H9 (cell line): ENCODE data around the gene TPP2. TPM values are rescaled to one million over a fixed set of nuclear protein-coding genes. Genes with fewer than 3 reads are reported as not detected.

Experiments
- DNase-seq: peaks from one replicate; pipeline ENCODE4 v3.0.0-alpha.2; 2017
- H2AFZ ChIP-seq: one replicate; pipeline ENCODE4 v1.6.1; 2013; ENCODE audit warnings: mild to moderate bottlenecking, low read length, control low read depth, moderate library complexity
- H2AK5ac ChIP-seq: 2 replicates; pipeline ENCODE4 v1.6.1; 2013; ENCODE audit warnings: low read length, control low read depth, mixed read lengths; ENCODE audit not compliant: insufficient read length
- H2BK120ac ChIP-seq: one replicate; pipeline ENCODE4 v1.6.1; 2013; ENCODE audit warnings: low read depth, mild to moderate bottlenecking, low read length, control low read depth, inconsistent platforms; ENCODE audit not compliant: poor library complexity, severe bottlenecking
- H2BK12ac ChIP-seq: 2 replicates; pipeline ENCODE4 v1.6.1; 2013; ENCODE audit warnings: low read length, control low read depth, mixed read lengths, low read depth; ENCODE audit not compliant: insufficient read length
- H2BK15ac ChIP-seq: 2 replicates; pipeline ENCODE4 v1.6.1; 2013; ENCODE audit warnings: low read depth, low read length, control low read depth
- H2BK20ac ChIP-seq: one replicate; pipeline ENCODE4 v1.6.1; 2013; ENCODE audit warnings: low read depth, mild to moderate bottlenecking, low read length, control low read depth, inconsistent platforms; ENCODE audit not compliant: poor library complexity, severe bottlenecking
- H2BK5ac ChIP-seq: 2 replicates; pipeline ENCODE4 v1.6.1; 2013; ENCODE audit warnings: low read length, control low read depth, mixed read lengths; ENCODE audit not compliant: insufficient read length
- H3K14ac ChIP-seq: 2 replicates; pipeline ENCODE4 v1.6.1; 2013; ENCODE audit warnings: low read length, control low read depth; ENCODE audit not compliant: insufficient read depth
- H3K18ac ChIP-seq: 2 replicates; pipeline ENCODE4 v1.6.1; 2013; ENCODE audit warnings: low read depth, mild to moderate bottlenecking, mixed read lengths, low read length, control low read depth; ENCODE audit not compliant: insufficient read length
- H3K23ac ChIP-seq: 2 replicates; pipeline ENCODE4 v1.6.1; 2013; ENCODE audit warnings: low read length, control low read depth, mixed read lengths, low read depth; ENCODE audit not compliant: insufficient read length
- H3K23me2 ChIP-seq: 2 replicates; pipeline ENCODE4 v1.6.1; 2013; ENCODE audit warnings: low read depth, mild to moderate bottlenecking, mixed read lengths, low read length, control low read depth; ENCODE audit not compliant: insufficient read length, poor library complexity, severe bottlenecking
- H3K27ac ChIP-seq: 2 replicates; pipeline ENCODE4 v1.5.1; 2013; ENCODE audit warnings: low read length, control low read depth, mixed read lengths, low read depth; ENCODE audit not compliant: insufficient read length
- H3K27me3 ChIP-seq: 2 replicates; pipeline ENCODE4 v1.6.1; 2013; ENCODE audit warnings: low read length, control low read depth, inconsistent platforms; ENCODE audit not compliant: insufficient read depth
- H3K4ac ChIP-seq: 2 replicates; pipeline ENCODE4 v1.6.1; 2013; ENCODE audit warnings: low read depth, mild to moderate bottlenecking, control low read depth, inconsistent platforms, low read length, moderate library complexity
- H3K4me1 ChIP-seq: 2 replicates; pipeline ENCODE4 v1.6.1; 2013; ENCODE audit warnings: low read length, control low read depth, inconsistent platforms; ENCODE audit not compliant: insufficient read depth
- H3K4me2 ChIP-seq: 2 replicates; pipeline ENCODE4 v1.6.1; 2013; ENCODE audit warnings: low read length, control low read depth, mixed read lengths; ENCODE audit not compliant: insufficient read length, insufficient read depth
- H3K56ac ChIP-seq: 2 replicates; pipeline ENCODE4 v1.6.1; 2013; ENCODE audit warnings: low read depth, mild to moderate bottlenecking, mixed read lengths, low read length, control low read depth; ENCODE audit not compliant: insufficient read length
- H3K79me1 ChIP-seq: 2 replicates; pipeline ENCODE4 v1.6.1; 2013; ENCODE audit warnings: low read depth, mild to moderate bottlenecking, moderate library complexity, low read length, control low read depth, inconsistent platforms; ENCODE audit not compliant: insufficient read depth, poor library complexity, severe bottlenecking
- H3K79me2 ChIP-seq: 2 replicates; pipeline ENCODE4 v1.6.1; 2013; ENCODE audit warnings: low read length, control low read depth, inconsistent platforms; ENCODE audit not compliant: insufficient read depth
- H3K9ac ChIP-seq: 2 replicates; pipeline ENCODE4 v1.6.1; 2013; ENCODE audit warnings: low read length, control low read depth, mixed read lengths; ENCODE audit not compliant: insufficient read length; ENCODE audit errors: extremely low read depth
- H3K9me3 ChIP-seq: one replicate; pipeline ENCODE4 v1.6.1; 2013; ENCODE audit warnings: low read depth, low read length, inconsistent platforms; ENCODE audit not compliant: control insufficient read depth
- H3T11ph ChIP-seq: one replicate; pipeline ENCODE4 v1.6.1; 2013; ENCODE audit warnings: mild to moderate bottlenecking, low read length, control low read depth, inconsistent platforms
- H4K20me1 ChIP-seq: one replicate; pipeline ENCODE4 v1.6.1; 2013; ENCODE audit not compliant: control insufficient read depth, insufficient read length, insufficient read depth
- H4K5ac ChIP-seq: 2 replicates; pipeline ENCODE4 v1.6.1; 2013; ENCODE audit warnings: low read depth, mild to moderate bottlenecking, mixed read lengths, low read length, control low read depth; ENCODE audit not compliant: insufficient read length
- H4K8ac ChIP-seq: replicated peaks from 2 replicates; pipeline ENCODE4 v1.6.1; 2013; ENCODE audit warnings: low read length, control low read depth, mixed read lengths, low read depth; ENCODE audit not compliant: insufficient read length
- H4K91ac ChIP-seq: 2 replicates; pipeline ENCODE4 v1.6.1; 2013; ENCODE audit warnings: low read depth, mild to moderate bottlenecking, moderate library complexity, mixed read lengths, low read length, control low read depth; ENCODE audit not compliant: insufficient read length
- H3K27ac Mint-ChIP-seq, 3 experiments: 2 replicates in 2 of 3; 3 replicates in 1 of 3; pipeline ENCODE4 v1.8.0; 2020 to 2021; ENCODE audit warnings: mixed read lengths in 3 of 3, mild to moderate bottlenecking in 1 of 3, moderate library complexity in 1 of 3
- H3K27me3 Mint-ChIP-seq: 2 replicates; pipeline ENCODE4 v1.8.0; 2021; ENCODE audit warnings: low read depth, mild to moderate bottlenecking, moderate library complexity, mixed read lengths
- H3K36me3 Mint-ChIP-seq, 3 experiments: 2 replicates in 2 of 3; 3 replicates in 1 of 3; pipeline ENCODE4 v1.8.0; 2020 to 2021; ENCODE audit warnings: low read depth in 3 of 3, mixed read lengths in 3 of 3; ENCODE audit not compliant: insufficient read depth in 1 of 3
- H3K4me1 Mint-ChIP-seq, 2 experiments: 2 replicates each; pipeline ENCODE4 v1.8.0; 2020; ENCODE audit warnings: mixed read lengths in 2 of 2
- H3K4me3 Mint-ChIP-seq, 2 experiments: 2 replicates in 1 of 2; 3 replicates in 1 of 2; pipeline ENCODE4 v1.8.0; 2020 to 2021; ENCODE audit warnings: mild to moderate bottlenecking in 2 of 2, mixed read lengths in 2 of 2, moderate library complexity in 1 of 2
- H3K9me3 Mint-ChIP-seq, 2 experiments: 2 replicates in 1 of 2; 3 replicates in 1 of 2; pipeline ENCODE4 v1.8.0; 2020; ENCODE audit warnings: mild to moderate bottlenecking in 2 of 2, mixed read lengths in 2 of 2, moderate library complexity in 1 of 2
- WGBS: extraction: QIAGEN DNeasy Blood & Tissue Kit; methylation state at CpG from one replicate; pipeline ENCODE4 v1.1.7; 2013; ENCODE audit warnings: missing lambda C conversion rate, low lambda C conversion rate, mixed read lengths; ENCODE audit not compliant: insufficient read length; ENCODE audit errors: extremely low coverage; 5-methylcytosine and 5-hydroxymethylcytosine counted together
- total RNA-seq: library from RNA; stranded (reverse); gene quantifications from 2 replicates; pipeline ENCODE4 v1.2.1, GENCODE V29; 2021
- TF ChIP-seq, protein P1 (sequence below): fragments of 200-600 bp; sonication (generic); conservative IDR thresholded peaks from 3 replicates; pipeline ENCODE4 v1.8.0; 2021; ENCODE audit warnings: antibody characterized with exemption, mild to moderate bottlenecking

Gene TPP2
- total RNA-seq, 1 experiment from 2014 or later = 63.5 TPM

DNA sequence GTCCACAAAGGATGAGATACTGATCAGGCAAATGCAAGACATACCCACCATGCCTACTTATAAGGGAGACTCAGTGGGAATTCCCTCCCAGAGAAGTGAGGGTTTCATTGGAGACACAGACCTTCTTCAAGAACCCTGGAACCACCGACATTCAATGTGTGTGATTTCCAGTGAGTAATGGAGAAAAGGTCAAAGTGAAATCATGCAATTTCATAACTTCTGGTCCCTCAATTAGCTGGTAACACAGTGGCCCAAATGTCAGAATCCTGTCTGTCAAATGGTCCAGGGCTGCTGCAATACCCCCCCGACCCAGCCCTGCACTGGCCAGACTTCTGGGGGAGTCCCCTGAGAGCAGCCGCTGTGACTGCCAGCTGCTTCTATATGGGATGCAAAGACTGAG lies 102.7 kb downstream of the TPP2 start:
- H3K23me2 ChIP-seq = no peaks in the 10 kb centered on the region
- no CpG with 5 or more reads among the region's 3 CpGs for WGBS
- H2BK5ac ChIP-seq = no peak overlapping the region
- no peak overlapping the region for H3K9ac ChIP-seq
- H3K56ac ChIP-seq = no peak overlapping the region
- Mint-ChIP-seq H3K27me3 (peaks cover 2% of the 10 kb centered on the region; the same call in 1 of the 2 replicates), H3K4me3 (no peak overlapping the region), H3K9me3 (peaks cover 4 to 6% of the 10 kb centered on the region in 2 experiments), H3K36me3 (peaks cover 0 to 4% (median 3%) of the 10 kb centered on the region in 3 experiments; a peak in 2 of 7 replicates), H3K27ac (no peak overlapping the region), H3K4me1 (peaks cover 4 to 13% of the 10 kb centered on the region in 2 experiments; a peak in 2 of 4 replicates)
- H3K4me2 ChIP-seq = no peak overlapping the region
- no peaks in the 10 kb centered on the region for H3K27me3 ChIP-seq
- no peak overlapping the region for H2BK15ac ChIP-seq
- H3K4ac ChIP-seq = no peak overlapping the region
- H2BK120ac ChIP-seq = no peak overlapping the region
- peaks cover 2% of the 10 kb centered on the region; the same call in 1 of the 2 replicates for H3K4me1 ChIP-seq
- H2AFZ ChIP-seq = no peak overlapping the region
- TF ChIP-seq, protein P1, sequence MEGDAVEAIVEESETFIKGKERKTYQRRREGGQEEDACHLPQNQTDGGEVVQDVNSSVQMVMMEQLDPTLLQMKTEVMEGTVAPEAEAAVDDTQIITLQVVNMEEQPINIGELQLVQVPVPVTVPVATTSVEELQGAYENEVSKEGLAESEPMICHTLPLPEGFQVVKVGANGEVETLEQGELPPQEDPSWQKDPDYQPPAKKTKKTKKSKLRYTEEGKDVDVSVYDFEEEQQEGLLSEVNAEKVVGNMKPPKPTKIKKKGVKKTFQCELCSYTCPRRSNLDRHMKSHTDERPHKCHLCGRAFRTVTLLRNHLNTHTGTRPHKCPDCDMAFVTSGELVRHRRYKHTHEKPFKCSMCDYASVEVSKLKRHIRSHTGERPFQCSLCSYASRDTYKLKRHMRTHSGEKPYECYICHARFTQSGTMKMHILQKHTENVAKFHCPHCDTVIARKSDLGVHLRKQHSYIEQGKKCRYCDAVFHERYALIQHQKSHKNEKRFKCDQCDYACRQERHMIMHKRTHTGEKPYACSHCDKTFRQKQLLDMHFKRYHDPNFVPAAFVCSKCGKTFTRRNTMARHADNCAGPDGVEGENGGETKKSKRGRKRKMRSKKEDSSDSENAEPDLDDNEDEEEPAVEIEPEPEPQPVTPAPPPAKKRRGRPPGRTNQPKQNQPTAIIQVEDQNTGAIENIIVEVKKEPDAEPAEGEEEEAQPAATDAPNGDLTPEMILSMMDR = no peak
- no peak overlapping the region for H4K91ac ChIP-seq
- no peak overlapping the region for H3T11ph ChIP-seq
- no peak overlapping the region for H2AK5ac ChIP-seq
- no peak for DNase-seq
- no peaks in the 10 kb centered on the region for H4K20me1 ChIP-seq
- no peak overlapping the region for H2BK20ac ChIP-seq
- H4K5ac ChIP-seq = no peak overlapping the region
- no peak overlapping the region for H3K14ac ChIP-seq
- no peaks in the 10 kb centered on the region for H3K9me3 ChIP-seq
- H3K79me2 ChIP-seq = no peaks in the 10 kb centered on the region
- no peak overlapping the region for H3K23ac ChIP-seq
- H3K27ac ChIP-seq = no peak overlapping the region
- no peak overlapping the region for H4K8ac ChIP-seq
- no peaks in the 10 kb centered on the region for H3K79me1 ChIP-seq
- H2BK12ac ChIP-seq = no peak overlapping the region
- H3K18ac ChIP-seq = no peak overlapping the region
